A673 (cell line): Measurements from ENCODE around the gene LYL1.

Source experiments
- CTCF ChIP-seq: fragments of 300-800, 200-600 bp; sonication (generic); conservative IDR thresholded peaks from 2 replicates; pipeline ENCODE4 v1.5.1; 2017; ENCODE audit warnings: low read depth, mild to moderate bottlenecking, antibody characterized with exemption, low read length, moderate library complexity, mixed read lengths
- EZH2 ChIP-seq: fragments of 200-600 bp; sonication (generic); IDR thresholded peaks from 2 replicates; pipeline ENCODE4 v1.6.1; 2017; ENCODE audit warnings: borderline replicate concordance, low read depth, mild to moderate bottlenecking, mixed read lengths, antibody characterized with exemption, low read length; ENCODE audit not compliant: poor library complexity, severe bottlenecking

- TF ChIP-seq CTCF (no peak), EZH2 (no peak)
Observed at GRCh38 chr19:13055213-13056051, 47.2 kb downstream of the LYL1 start.
